ENCODE results near the gene TCF21.
"Not testable (repeated sequence)": the region's sequence is repeated elsewhere in the genome, so short reads cannot be mapped to it uniquely, and the experiment has no call there.

TCF21 gene

DNA sequence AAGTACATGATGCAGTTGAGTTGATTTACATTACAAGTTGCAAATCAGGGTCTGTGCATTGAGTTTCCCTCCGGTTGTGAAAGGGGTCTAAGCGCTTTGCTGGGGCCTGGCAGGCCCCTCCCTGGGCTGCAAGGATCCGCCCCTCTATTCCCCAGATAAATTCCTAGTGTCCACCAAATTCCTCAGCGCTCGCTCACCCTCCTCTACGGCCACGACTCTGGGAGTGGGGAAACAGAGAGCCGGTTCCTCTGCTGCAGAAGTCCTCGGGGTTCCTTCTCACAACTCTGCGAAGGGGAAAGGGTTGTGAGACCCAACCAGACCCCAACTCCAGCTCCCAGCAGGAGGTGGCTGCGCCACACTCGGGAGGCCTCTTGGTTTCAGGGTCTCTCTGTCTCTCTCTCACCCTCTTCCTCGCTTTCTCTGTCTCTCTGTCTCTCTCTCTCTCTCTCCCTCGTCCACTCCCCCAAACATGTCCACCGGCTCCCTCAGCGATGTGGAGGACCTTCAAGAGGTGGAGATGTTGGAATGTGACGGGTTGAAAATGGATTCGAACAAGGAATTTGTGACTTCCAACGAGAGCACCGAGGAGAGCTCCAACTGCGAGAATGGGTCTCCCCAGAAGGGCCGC is at the start of gene TCF21:
TSS of gene TCF21 (plus strand) at position 185 of the 628 bp plus-strand sequence. CDS start at position 470, 285 bp downstream.
- no peak for DNase-seq

DNA sequence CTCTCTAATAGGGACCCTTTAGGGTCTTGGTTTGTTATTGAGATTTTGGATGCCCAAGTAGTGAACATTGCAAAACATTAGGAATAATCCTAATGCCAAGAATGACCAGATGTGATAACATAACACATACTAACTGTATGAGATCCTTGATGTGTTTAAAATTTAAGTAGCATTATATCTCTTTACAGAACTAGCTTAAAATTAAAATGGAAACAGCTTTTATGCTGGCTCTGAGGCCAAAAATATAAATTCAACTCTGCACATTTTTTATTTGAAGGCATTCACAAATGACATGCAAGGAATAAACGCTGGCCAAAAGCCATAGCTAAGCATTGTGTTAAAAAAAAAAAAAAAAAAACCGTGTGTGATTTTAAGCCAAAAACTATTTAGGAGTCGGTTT is 47.7 kb upstream of the TCF21 start:
- no peak for DNase-seq

DNA sequence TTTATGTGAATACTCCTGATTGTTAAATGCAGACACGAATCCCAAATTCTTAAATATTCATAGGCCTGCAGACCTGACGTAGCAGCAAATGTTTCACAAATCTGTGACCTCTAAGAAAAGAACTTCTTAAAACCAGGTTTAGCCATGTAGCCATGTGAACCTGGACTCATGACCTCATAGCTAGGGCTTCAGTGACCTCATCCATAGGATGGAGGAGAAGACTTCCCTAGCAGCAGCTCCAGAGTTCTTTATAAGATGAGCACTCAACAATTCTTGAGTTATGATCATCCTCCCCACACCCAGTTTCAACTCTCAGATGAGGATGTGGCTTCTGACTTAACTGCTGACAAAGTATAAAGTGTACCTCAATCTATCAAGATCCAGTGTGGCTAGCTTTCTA is 45.8 kb upstream of the TCF21 start:
- no peak for DNase-seq

DNA sequence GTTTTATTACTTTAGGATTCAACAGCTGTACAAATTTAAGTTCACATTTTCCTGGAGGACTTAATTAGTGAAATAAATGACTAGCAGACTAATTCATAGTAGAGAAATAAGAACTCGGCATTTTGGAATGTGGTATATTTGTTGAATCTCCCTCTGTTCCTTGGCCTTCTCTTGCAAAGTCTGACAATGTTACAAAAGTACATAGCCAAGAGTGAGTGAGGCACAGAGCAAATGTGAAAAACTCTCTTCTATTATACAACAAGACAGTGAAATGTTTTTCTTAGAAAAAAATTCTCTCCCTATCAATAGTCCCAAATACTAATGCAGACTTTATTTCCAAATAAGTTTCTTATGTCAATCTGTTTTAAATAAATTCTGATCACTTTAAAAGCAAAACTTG is 44.2 kb upstream of the TCF21 start:
- no peak for DNase-seq

DNA sequence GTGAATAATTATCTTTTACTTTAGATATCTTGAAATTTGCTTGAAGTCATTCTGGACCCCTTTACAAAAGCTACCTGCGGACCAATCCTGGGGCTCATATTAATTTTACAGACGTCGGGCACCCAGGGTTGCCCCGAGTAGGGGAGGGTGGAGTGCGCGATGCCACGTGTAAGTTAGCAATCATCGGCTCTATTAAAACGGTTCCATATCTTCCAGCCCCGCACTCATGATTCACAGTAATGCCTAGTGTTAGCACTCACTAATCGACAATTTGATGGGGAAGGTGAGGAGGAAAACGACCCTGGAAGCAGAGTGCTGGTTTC is 34.9 kb upstream of the TCF21 start:
- no peak for DNase-seq

DNA sequence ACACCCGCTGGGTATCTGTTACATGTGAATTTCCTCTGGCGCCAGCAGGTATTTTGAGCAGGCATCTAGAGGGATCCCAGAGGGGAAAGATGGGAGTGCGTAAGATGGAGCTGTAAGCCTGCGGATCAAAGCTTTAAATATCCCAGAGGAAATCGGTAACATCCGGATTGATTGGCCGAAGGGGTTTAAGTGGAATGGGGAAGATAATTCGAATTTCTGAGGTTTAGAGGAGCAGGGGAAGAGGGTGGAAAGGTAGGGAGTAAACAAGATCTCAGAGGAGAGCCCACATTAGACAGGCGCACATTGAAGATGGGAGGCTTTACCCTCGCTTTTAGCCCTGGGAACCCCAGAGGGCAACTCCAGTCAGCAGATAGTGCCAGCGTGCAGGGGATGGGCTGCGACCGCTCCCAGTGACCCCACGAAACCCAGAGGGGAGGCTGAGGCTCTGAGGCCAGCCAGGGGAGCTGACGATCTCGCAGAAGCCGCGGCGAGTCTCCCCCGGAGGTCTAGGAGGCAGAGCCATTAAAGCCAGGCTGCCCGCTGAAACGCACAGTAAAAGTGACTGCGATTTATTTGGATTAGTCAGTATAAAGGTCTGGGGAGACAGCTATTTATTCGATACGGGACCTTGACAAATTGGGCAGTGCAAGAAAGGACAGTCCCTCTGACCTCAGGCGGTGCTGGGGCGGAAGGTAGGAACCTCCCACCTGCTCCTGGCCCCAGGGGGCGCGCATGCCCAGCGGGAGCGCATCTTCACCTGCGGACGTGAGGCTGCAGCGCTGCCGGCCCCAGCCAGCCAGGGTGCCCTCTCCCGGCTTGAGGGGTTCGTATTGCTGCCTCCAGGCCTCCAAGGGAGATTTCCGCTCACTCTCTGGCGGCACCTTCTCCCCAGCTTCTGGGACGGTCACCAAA is 34.3 kb upstream of the TCF21 start:
- no peak for DNase-seq

DNA sequence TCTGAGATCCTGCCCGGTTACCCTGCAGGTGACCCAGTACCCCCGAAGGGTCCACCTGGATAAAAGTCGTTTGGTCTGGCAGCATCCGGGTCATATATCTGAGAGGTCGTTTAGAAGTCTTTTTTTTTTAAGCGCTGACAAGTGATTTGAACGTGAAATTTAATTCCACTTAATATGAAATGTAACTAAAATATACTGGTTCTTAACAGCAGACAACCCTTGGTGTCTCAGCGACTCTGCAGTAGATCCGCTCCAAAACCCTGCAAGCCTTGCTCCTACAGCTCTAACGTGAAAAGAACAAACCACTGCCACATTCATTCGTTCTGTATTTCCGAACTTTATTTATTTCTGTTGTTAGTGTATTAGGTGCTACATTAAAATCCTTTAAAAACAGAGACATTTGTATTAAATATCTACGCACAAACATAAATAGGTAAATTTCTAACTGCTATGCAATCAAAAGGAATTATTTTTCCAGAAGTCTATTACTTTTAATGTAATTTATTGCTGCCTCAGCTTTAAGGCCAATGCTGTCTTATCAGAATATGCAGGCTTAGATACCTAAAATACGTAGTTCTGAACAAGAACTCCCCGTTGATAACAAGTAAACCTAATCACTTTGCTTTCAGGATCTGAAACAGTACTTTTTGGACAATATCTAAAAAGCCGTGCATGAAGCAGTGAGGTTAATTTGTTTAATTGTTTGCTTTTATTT is 33.5 kb upstream of the TCF21 start:
- no peak for DNase-seq

DNA sequence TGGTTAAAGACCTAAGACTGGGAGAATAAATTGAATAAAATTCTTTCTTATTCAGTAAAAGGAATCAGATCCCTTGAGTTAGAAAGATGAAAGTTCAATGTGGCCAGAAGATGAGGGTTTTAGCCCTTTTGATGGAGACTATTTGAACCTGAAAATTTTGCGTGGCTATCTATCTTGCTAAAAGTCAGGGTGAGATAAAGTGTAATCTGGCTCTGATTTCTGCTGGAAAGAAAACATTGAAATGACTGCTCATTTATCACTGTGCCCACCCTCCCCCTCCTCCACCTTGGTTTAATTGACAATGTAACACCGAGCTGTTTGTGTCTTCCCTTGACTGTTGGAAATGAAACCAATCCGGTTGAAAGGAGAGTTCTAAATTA is 32.9 kb upstream of the TCF21 start:
- no peak for DNase-seq

DNA sequence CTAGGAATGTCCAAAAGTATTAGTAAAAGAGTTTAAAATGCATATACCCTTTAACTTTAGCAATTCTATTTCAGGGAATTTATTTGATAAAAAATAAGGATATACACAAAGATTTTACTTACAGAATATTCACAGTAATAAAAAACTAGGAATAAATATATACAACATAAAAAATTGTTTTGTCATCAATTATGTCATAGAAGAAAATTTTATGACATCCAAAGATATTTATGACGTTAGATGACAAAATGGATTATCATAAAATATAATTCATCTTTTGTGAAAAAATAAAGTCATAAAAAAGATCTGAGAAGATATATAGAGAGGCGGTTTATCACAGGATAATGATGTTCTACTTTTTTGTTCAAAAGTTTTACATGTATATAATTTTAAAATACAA is 32.0 kb upstream of the TCF21 start:
- DNase-seq, result no peak

DNA sequence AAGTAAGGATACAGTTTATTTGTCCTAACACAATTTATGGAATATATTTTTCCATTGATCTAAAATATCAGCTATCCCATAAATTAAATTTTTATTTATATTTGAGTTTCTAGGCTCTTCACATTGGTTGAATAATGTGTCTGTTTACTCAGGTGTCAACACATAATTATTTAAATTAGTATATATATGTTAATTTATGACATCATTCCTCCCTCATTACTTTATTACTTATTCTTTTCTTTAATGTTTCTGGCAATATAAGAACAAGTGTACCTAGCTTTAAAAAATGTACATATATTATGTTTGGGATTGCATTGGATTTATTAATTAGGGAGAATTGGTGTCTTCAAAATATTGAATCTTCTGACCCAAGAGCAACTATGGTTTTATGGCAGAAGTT is 31.2 kb upstream of the TCF21 start:
- DNase-seq, result no peak

DNA sequence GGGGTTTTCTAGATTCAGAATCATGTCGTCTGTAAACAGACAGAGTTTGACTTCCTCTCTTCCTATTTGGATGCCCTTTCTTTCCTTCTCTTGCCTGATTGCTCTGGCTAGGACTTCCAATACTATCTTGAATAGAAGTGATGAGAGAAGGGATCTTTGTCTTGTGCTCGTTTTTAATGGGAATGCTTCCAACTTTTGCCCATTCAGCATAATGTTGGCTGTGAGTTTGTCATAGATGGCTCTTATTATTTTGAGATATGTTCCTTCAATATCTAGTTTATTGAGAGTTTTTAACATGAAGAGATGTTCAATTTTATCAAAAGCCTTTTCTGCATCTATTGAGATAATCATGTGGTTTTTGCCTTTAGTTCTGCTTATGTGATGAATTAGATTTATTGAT is 27.6 kb upstream of the TCF21 start:
- not testable (repeated sequence) for DNase-seq

DNA sequence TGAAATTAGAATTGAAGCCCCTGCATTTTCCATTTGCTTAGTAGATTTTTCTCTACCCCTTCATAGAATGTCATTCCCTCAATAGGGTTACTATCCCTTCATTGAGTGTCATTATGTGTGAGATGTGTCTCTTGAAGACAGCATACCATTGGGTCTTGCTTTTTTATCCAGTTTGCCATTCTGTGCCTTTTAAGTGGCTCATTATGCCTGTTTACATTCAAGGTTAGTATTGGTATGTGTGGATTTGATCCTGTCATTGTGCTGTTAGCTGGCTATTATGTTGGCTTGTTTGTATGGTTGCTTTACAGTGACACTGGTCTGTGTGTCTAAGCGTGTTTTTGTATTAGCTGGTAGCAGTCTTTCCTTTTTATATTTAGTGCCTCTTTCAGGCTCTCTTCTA is 25.7 kb upstream of the TCF21 start:
- DNase-seq, result no peak

DNA sequence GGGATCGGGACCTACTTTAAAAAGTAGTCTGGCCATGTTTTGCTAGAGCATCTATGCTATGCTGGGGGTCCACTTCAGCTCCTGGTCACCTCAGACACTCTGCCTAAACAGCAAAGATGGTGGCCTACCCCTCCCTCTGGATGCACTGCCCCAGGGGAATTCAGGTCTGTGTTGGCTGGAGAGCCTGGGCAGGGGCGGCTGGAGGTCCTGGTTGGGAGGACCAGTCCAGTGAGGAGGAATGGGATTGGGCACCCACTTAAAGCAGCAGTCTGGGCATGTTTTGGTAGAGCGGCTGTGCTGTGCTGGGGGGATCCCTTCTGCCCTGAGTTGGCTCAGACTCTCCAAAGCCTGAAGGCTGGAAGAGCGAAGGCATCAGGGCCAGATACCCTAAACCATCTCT is 23.2 kb upstream of the TCF21 start:
- no peak for DNase-seq

DNA sequence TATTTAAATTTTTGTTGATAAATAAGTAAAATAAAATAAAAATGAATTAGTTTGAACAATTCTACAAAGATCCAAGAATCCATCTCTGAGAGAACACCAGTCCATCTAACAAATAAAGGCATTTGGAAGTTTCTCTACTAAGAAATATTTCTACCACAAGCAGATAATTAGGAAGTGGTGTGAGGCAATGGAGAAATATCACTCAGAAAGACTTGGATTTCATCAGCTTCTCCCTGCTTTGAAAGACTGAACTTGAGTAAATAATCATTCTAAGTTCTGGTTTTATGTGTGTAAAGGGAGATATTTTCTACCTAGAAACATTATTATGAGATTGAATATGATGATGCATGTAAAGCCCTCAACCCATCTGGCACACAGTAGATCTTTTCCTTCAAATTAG is 17.8 kb upstream of the TCF21 start:
- no peak for DNase-seq

DNA sequence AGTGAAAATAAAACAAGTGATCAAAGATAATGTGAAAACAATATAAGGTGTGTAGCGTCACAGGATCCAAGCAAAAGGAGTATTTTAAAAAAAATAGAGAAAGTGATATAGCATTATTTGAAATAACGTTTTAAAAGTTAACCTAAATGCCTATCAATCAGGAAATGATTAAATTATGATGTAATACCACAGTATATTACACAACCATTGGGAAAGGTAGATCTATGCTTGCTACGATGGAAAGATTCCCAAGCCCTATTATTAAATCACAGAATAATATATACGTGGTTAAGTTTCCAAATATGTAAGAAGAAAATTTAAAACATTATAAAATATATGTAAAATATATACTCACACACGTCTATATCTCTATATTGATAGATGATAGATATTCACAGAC is 15.4 kb upstream of the TCF21 start:
- DNase-seq, result no peak

DNA sequence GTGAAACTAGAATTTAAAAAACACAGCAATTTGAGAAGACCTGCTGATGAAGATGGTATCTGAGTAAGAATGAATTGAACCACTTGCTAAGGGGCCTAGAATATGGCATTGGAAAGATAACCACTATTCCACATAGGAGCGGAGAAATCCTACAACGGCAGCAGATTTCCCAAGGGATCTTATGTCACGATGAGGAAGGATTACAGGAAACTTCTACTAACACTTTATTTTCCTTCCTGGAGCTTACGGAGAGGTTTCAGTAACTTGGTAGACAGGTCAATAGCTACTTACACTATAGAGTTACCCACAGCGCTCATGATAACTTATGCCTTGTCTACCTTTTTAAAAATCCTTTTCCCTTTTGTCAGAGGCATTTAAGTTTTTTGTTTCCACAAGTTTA is 11.8 kb upstream of the TCF21 start:
- no peak for DNase-seq

DNA sequence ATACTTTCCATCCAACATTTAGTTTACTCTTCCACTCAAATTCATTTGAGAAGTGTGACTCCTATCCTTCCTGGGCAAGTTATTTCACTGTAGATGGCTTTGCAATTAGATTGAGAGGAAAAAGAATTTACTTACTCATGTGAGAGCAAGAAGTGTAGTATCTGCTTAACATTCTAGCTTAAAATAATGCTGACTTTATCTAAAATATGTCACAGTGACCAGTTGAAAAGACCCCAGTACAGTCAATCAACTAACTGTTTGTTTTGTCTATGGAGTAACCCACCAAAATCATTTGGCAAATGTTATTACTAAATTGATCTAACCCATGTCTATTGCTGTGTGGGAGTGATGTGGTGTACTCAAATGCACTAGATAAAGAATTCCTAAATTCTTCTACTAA is 8.9 kb upstream of the TCF21 start:
- DNase-seq, result no peak

DNA sequence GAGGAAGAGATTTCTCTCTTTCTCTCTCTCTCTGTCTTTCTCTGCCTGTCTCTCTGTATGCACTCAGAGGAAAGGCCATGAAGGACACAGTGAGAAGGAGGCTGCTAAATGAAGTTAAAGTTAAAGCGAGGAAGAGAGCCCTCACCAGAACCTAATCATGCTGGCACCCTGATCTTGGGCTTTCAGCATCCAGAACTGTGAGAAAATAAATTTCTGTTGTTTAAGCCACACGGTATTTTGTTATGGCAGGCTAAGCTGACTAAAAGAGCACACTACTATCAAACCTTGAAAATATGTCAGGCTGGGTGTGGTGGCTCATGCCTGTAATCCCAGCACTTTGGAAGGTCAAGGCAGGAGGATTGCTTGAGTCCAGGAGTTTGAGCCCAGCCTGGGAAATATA is 8.0 kb upstream of the TCF21 start:
- no peak for DNase-seq

DNA sequence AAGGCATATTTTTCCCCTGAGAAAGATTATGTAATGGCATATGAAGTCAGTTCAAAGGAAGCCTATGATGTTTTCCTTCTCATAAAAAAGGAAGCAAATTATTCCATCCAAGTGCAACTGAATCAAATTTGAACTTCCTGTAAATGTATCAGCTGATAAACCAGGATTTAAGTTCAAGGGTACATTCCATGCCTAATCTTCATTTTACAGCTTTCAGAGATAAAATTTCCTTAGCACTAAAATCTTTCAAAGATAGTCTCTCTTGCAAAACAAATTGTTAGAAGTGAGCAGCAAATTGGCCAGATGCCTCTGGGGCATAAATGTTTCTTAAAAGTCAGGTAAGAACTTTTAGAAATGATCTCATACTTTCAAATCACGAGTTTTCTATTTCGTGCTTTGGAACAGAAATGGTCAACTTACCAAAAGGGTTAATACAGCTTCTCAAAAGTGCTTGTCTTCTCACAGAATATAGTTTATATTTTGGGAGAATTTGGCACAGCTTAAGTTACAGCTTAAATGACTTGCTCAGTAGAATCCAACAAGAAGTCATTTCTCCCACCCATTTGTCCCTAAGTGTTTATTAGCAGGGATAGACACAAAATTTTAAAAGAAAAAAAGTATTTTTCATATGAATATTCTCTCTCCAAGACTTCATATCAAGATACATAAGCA is 2.7 kb upstream of the TCF21 start:
- DNase-seq, result no peak

DNA sequence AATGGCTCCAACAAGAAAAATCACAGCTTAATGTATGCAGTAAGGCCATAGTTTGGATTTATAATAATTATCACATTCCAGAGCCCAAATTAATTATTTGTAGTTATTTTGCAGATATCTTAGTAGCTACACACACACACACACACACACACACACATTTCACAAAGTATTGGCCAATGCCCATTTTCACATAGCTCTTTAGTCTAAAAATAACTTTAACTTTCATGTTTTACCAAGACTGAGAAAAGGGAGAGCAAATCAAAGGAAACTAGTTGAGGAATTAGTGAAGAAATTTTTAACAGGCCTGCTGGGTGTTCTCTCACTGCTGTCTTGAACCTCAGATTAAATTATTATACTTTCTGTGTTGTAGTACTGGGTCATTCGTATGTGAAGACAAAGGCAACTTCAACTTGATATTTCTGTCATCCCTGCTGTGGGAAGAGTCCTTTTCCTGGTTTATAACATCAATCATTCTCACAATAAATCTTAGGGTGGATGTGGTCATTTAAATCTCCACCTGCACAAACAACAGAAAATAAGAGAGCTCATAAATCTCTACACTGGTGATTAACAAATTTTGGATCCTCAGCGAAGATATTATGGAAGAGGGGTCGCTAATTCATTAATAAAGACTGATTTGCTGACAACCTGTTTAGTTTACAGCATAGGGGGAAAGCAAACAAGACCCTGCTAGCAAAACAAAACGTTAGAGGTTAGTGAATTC is 1.6 kb upstream of the TCF21 start:
- DNase-seq, result no peak

DNA sequence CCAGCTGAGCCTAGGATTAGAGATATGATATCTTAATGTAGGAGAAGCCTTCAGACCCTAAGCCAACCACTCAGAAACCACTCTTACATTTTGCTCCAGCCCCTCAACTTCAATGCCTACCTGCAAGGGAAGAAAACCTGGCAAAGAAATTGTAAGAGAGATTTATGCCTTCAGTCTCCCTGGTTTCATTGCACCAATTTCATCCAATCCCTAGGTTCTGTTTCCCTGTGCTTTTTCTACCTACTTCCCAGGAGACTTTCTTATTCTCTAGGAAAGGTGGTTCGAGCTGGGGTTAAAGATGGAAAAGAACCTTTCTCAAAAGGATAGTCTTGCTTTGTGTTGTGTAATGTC is 1.1 kb upstream of the TCF21 start:
- no peak for DNase-seq

DNA sequence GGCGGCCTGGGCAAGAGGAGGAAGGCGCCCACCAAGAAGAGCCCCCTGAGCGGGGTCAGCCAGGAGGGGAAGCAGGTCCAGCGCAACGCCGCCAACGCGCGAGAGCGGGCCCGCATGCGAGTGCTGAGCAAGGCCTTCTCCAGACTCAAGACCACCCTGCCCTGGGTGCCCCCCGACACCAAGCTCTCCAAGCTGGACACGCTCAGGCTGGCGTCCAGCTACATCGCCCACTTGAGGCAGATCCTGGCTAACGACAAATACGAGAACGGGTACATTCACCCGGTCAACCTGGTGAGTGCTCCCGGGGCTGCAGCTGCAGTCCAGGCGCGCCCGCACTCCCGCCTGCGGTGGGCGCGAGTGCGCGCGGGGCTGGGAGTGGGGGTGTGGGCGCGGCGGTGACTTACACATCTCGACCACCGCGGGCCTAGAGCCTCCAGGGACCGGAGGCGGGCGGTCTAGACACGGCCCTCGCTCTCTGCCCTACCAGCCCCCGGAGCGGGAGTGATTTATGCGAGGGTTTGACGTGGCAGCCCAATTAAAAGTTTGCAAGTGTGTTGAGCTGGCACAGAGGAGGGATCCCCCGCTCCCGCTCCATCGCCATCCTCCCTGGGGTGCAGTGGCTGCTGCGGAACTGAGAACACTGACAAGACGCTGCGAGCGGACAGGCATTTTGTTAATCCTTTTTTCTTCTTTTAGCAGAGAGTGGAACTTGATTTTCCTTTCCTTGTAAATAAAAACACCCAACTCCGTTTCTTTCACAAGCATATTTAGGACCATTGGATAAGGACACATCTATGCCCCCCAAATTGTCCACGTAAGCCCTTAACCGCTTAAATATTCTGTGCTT is 867 bp downstream of the TCF21 start:
- DNase-seq, result no peak
